ENCODE measurements around the gene SLC25A19.

SLC25A19 gene

GRCh38 chr17:75289115-75289831 is at the start of gene SLC25A19:
SLC25A19 (minus strand) TSS chr17:75289433; CDS start chr17:75286764, 2,669 bp downstream.
- TF ChIP-seq GATA1 (IDR thresholded peaks at IDR 0.05; ENCODE audit: low read depth, low read length) = no peak
- peak; percentile 92 for TF ChIP-seq POLR2A (IDR thresholded peaks at IDR 0.05; ENCODE audit: low read length)
- peak; percentile 99 for DNase-seq

- no peak for TF ChIP-seq POLR2A (IDR thresholded peaks at IDR 0.05; ENCODE audit: low read length)
- no peak for TF ChIP-seq GATA1 (IDR thresholded peaks at IDR 0.05; ENCODE audit: low read depth, low read length)
- peak in 1 of 2 experiments; percentile 24 for DNase-seq
Measured at GRCh38 chr17:75338335-75338734, 49.1 kb upstream of the SLC25A19 start.

- TF ChIP-seq POLR2A (IDR thresholded peaks at IDR 0.05; ENCODE audit: low read length) (no peak), GATA1 (IDR thresholded peaks at IDR 0.05; ENCODE audit: low read depth, low read length) (no peak)
- DNase-seq = peak in 1 of 2 experiments; percentile 76
Measured at GRCh38 chr17:75335315-75335714, 46.1 kb upstream of the SLC25A19 start.

DNA sequence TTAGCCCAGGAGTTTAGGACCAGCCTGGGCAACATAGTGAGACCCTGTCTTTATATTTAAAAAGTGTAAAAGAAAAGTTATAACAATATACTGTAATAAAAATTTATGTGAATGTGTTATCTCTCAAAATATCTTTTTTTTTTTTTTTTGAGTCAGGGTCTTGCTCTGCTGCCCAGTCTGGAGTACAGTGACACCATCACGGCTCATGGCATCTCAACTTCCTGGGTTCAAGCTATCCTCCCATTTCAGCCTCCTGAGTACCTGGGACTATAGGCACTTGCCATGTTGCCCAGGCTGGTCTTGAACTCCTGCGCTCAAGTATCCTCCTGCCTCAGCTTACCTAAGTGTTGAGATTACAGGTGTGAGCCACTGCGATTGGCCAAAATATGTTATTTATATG is 45.5 kb upstream of the SLC25A19 start:
- DNase-seq = no peak

DNA sequence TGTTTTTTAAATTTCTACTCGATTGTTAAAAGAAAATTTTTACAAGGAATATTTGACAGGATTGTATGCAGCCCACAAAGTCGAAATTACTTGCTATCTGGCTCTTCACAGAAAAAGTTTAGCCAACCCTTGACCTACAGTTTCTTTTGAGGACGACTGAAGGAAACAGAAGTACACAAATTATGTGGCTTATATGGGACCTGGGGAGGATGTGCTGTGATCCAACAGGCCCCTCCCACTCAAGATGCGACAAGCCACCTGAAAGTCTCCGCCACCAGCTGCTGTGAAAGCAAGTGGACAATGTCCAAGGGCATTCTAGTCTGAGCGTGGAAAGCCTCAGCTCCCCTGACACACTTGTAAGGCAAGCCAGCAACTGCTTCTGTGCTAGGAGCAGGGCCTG is 42.4 kb upstream of the SLC25A19 start:
- TF ChIP-seq POLR2A (IDR thresholded peaks at IDR 0.05; ENCODE audit: low read length) = no peak
- no peak for TF ChIP-seq GATA1 (IDR thresholded peaks at IDR 0.05; ENCODE audit: low read depth, low read length)
- no peak for DNase-seq

More for the DNA sequence above, 45.5 kb upstream of the SLC25A19 start:
- TF ChIP-seq GATA1 (IDR thresholded peaks at IDR 0.05; ENCODE audit: low read depth, low read length) (no peak), POLR2A (IDR thresholded peaks at IDR 0.05; ENCODE audit: low read length) (no peak)

DNA sequence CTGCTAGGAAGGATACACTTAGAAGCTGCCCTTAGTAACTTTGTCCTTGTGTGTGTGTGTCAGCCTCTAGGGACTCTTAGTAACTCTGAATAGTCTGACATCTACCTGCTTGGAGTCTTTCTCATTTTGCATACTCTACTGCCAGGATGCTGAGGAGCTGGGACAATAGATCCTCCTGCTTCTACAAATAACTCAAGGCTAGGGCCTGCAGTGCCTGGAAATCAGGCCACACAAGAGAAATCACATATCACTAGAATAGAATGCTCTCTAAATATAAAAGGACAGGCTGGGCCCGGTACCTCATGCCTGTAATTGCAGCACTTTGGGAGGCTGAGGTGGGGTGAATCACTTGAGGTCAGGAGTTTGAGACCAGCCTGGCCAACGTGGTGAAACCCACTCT is 38.5 kb upstream of the SLC25A19 start:
- TF ChIP-seq GATA1 (IDR thresholded peaks at IDR 0.05; ENCODE audit: low read depth, low read length) (no peak), POLR2A (IDR thresholded peaks at IDR 0.05; ENCODE audit: low read length) (no peak)
- DNase-seq = no peak

GRCh38 chr17:75326226-75326848 is 37.1 kb upstream of the SLC25A19 start:
- DNase-seq = peak in 1 of 2 experiments; percentile 40
- no peak for TF ChIP-seq POLR2A (IDR thresholded peaks at IDR 0.05; ENCODE audit: low read length)
- no peak for TF ChIP-seq GATA1 (IDR thresholded peaks at IDR 0.05; ENCODE audit: low read depth, low read length)

- no peak for DNase-seq
- TF ChIP-seq POLR2A (IDR thresholded peaks at IDR 0.05; ENCODE audit: low read length) = no peak
- TF ChIP-seq GATA1 (IDR thresholded peaks at IDR 0.05; ENCODE audit: low read depth, low read length) = no peak
Measured at GRCh38 chr17:75325827-75326225, 36.6 kb upstream of the SLC25A19 start.

DNA sequence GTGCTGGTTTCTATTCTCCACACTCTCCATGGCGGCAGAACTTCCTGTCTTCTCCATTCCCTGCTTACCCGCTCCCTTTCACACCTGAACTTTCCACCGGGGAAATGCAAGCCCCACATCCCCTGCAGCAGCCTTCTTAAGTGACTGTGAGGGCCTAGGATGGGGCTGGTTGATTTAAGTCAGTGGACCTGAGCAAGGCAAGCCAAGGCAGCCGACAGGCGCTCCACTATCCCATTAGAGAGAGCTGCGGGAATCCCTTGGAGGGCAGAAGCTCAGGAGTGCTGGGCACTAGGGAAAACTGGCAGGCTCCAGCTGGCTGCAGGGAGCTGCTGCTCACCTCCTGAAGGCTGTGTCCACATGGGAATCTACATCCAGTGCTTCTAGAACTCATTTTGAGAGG is 36.1 kb upstream of the SLC25A19 start:
- no peak for DNase-seq
- no peak for TF ChIP-seq POLR2A (IDR thresholded peaks at IDR 0.05; ENCODE audit: low read length)
- TF ChIP-seq GATA1 (IDR thresholded peaks at IDR 0.05; ENCODE audit: low read depth, low read length) = no peak

DNA sequence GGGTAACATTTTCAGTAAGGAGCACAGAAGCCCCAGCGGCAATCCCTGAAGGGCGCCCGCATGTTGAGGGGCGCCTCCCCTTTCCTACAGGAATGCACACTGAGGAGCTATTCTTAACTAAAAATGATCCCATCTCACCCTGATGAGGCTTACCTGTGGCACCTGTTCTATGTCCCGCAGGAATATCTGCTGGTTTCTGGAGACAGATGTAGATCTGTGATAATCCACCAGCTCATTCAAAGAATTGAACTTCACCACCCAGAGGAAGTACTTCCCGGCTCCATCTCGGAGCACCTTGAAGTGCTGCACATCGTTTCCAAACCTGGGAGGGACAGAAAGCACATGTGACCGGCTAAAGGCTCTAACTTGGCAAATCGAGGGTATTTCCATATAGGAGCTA is 32.3 kb upstream of the SLC25A19 start:
- TF ChIP-seq POLR2A (IDR thresholded peaks at IDR 0.05; ENCODE audit: low read length) (no peak), GATA1 (IDR thresholded peaks at IDR 0.05; ENCODE audit: low read depth, low read length) (no peak)
- no peak for DNase-seq

DNA sequence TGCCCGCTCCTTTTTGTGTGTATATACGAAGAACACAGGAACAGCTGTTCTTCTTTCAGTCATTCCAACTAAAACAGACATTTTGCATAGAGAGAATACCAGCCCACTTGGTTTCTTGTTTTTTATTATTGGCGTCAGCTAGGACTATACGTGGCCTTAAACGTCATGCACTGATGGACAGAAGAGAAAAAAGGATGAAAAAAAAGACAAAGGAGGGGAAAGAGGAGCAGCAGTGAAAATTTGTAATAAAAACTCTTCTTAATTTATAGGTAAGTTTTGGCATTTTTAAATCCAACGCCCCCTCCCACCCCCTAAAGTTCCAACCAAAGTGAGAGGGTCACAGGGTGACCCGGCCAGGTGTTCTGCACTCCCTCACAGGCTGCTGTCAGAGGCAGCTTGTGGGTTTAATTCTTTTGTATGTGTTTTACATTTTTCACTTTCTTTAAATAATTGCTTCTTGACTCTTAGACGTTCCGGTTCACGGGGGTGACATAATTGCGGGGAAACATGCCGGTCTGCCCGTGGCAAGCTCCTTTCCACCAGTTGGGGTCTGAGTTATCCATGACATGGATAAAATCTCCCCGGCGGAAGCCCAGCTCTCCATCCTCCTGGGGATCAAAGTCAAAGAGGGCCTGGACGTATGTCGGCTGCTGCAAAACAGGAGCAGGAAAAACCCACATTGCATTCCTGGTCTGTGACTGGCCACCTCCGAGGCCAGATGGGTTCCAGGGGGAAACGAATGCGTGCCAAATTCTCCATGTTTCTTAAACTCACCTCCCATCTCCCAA is 30.9 kb upstream of the SLC25A19 start:
- no peak for DNase-seq
- no peak for TF ChIP-seq GATA1 (IDR thresholded peaks at IDR 0.05; ENCODE audit: low read depth, low read length)
- TF ChIP-seq POLR2A (IDR thresholded peaks at IDR 0.05; ENCODE audit: low read length) = no peak

- TF ChIP-seq POLR2A (IDR thresholded peaks at IDR 0.05; ENCODE audit: low read length) = no peak
- no peak for TF ChIP-seq GATA1 (IDR thresholded peaks at IDR 0.05; ENCODE audit: low read depth, low read length)
- DNase-seq = no peak
Measured at GRCh38 chr17:75318615-75319222, 29.5 kb upstream of the SLC25A19 start.

- TF ChIP-seq POLR2A (IDR thresholded peaks at IDR 0.05; ENCODE audit: low read length) (no peak), GATA1 (IDR thresholded peaks at IDR 0.05; ENCODE audit: low read depth, low read length) (no peak)
Measured at GRCh38 chr17:75318211-75318610, 29.0 kb upstream of the SLC25A19 start.

GRCh38 chr17:75317671-75318070 is 28.4 kb upstream of the SLC25A19 start:
- DNase-seq = no peak
- no peak for TF ChIP-seq POLR2A (IDR thresholded peaks at IDR 0.05; ENCODE audit: low read length)
- no peak for TF ChIP-seq GATA1 (IDR thresholded peaks at IDR 0.05; ENCODE audit: low read depth, low read length)

More at GRCh38 chr17:75318211-75318610, 29.0 kb upstream of the SLC25A19 start:
- no peak for DNase-seq
